H1 (cell line): ENCODE measurements around the gene ATP6V1C2. TPM values are rescaled to one million over a fixed set of nuclear protein-coding genes. Genes with fewer than 3 reads are reported as not detected.

Experiments used
- JUN ChIP-seq: IDR thresholded peaks from 2 replicates; pipeline ENCODE4 v1.6.1; 2011; ENCODE audit warnings: low read depth, mild to moderate bottlenecking, improper control_type of control experiment, low read length
- polyA plus RNA-seq, 7 experiments: library from polyadenylated mRNA; depleted of rRNA in 3 of 7; stranded (reverse) in 5 of 7; unstranded in 2 of 7; fragments of >200 nt in 5 of 7; fragments of 200-250 nt in 2 of 7; gene quantifications; 1 replicate in 5 of 7; 2 replicates in 1 of 7; 4 replicates in 1 of 7; pipeline versions ENCODE4 v1.2.1 to v1.2.3, GENCODE V29; 2011 to 2013; ENCODE audit warnings: missing spikeins in 2 of 7, mixed read lengths in 2 of 7
- total RNA-seq: library from RNA; stranded (reverse); fragmentation: NEBNext Ultra II Directional; extraction: Animal tissue kit (Norgen Biotek cat#: 25700); gene quantifications from 2 replicates; pipeline ENCODE4 v1.2.1, GENCODE V29; 2021

Gene ATP6V1C2
- total and polyA plus RNA-seq, 2 of the 8 experiments (the other 6 are each of a cell fraction or from before 2014, with no cell fraction given), result 0.29 to 0.74 TPM

DNA sequence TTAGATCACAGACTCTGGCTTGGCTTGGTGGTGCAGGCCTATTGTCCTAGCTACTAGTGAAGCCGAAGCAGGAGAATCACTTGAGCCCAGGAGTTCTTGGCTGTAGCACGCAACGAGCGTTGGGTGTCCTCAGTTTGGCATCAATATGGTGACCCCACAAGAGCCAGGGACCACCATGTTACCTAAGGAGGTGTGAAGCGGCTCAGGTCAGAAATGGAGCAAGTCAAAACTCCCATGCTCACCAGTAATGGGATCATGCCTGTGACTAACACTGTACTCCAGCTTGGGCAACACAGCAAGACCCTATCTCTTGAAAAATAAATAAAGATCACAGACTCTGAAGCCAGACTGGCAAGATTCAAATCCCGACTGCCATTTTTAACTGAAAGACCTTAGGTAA is 29.9 kb upstream of the ATP6V1C2 start (continued):
- no peak for TF ChIP-seq JUN
